Measurements from ENCODE around the gene CHI3L1.
A peak's percentile ranks its signal among the peaks of the same experiment; 100 is the strongest.
"Not testable (repeated sequence)": the region's sequence is repeated elsewhere in the genome, so short reads cannot be mapped to it uniquely, and the experiment has no call there.

Gene CHI3L1

DNA sequence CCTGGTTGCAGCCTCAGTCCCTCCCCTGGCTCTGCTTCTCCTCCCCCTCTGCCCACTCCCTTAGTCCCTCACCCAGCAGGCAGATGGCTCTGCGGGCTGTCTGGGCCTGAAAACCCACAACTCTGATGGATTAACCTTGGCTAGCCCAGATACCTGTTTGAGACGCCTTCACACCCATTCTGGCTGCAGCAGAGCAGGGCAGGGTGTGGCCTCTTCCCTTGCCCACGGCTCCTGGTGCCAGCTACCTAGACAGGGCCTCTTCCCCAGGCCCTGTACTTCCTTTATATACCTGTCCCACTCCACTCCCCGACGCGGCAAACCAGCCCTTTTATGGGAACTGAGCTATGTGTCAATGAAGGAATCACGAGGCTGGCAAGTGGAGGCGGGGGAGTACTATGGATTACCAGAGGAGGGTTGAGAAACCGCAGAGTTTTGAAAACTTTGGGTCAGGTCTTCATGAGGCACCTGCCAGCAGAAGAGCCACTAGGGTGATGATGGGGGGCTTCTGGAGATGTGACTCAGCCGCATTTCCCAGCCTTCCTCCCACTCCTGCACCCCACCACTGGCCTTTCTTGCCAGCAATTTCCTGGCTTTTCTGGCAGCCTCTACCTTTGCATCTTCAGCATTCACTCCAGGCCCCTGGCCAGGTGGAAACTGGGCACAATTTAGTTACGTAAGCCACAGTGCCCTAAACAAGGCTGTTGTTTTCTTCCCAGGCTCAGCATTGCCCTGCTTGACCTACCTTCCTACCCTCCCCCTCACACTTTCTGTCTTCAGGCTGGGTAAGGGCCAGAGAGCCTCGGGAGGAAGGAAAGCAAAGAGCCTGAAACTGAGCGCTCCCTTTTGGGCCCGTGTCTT is at the start of gene CHI3L1:
TSS of gene CHI3L1 (minus strand) at position 259 of the 858 bp plus-strand sequence. CDS start at position 178, 81 bp downstream.
- no peak for DNase-seq

DNA sequence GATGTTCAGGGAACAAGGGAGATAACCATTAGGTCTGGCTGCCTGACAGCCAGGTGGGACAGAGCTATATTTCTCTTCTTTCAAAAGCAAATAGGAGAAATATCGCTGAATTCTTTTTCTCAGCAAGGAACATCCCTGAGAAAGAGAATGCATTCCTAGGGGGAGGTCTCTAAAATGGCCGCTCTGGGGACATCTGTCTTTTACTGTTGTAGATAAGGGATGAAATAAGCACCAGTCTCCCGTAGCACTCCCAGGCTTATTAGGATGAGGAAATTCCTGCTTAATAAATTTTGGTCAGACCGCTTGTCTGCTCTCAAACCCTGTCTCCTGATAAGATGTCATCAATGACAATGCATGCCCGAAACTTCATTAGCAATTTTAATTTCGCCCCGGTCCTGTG is 48.4 kb upstream of the CHI3L1 start:
- DNase-seq: not testable (repeated sequence)

DNA sequence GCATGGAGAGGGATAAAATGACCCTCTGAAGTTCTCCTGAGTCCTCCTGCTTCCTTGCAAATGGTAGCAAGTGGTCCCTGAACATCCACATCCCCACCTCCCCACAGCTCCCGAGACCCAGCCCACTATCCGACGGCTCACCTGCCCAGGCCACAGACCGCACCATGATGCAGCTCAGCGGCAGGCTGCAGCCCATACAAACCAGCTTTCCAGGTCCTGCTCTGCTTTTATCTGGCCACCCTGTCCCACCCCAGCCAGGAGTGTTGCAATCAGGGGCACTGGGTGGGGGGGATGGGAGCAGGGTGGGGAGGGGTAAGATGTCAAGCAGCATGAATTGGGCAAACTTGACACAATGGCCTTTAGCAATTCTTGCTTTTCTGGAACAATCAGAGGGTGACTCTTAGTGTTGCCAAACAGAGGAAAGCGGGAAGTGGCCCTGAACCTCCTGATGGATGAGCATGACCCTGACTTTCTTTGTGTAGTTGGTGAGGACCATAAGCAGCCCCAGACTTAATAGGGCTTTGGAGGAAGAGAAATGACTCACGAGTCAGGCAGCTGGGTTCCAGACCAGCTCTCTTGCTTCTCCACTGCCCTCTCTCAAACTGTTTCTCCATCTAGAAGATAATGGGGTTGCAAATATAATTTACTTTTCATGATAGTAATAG is 43.1 kb upstream of the CHI3L1 start, which contains the start of gene CHIT1:
TSS of gene CHIT1 (minus strand) at position 203 of the 665 bp plus-strand sequence. CDS start at position 166, 37 bp downstream.
- DNase-seq: no peak

DNA sequence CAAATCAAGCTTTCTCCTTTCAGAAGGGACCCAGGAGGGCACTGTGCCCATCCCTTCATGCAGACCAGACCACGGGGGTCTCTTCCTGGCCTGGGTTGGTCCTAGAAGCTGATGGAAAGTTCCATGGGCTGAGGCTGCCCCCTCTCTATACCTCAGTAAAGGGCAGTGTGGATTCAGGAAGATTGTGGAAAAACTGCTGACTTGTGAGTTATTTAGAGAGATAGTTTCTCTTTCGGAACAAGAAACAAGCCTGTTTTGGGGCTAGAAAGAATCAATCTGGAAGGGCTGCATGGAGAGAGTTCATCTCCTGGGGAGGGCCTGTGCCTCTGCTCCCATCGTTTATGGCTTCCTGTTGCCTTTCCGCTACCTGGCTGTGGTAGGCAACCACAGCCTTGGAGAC is 42.2 kb upstream of the CHI3L1 start:
- no peak for DNase-seq

DNA sequence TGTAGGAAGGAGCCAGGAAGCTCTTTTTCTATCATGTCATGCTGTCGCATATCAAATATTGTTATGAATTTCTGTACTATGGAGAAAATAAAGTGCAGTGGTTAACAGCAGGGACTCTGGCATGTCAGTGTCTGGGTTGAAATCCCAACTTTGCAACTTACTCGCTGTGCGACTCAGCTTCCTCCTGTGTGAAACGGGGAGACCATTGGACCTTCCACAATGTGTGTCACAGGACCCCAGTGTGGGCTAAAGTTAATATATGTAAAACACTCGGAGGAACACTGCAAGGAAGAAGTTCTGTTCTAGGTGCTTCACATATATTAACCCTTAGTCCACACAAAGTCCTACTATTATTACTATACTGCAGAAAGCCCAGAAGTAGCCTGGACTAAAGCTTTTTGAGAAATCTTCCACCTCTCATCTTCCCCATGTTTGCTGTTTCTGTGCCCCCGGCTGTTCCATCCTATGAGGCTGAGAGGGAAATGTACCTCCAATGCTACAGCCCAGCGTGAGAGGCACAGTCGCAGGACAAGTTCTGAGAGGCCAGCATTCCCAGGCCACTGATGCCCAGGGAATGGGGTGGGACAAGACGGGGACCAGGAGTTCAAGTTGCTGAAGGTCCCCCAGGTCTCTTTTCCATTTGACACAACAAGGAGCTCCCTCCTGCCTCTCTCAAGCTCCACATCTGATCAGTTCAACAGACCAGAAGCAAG is 41.0 kb upstream of the CHI3L1 start:
- DNase-seq: no peak

DNA sequence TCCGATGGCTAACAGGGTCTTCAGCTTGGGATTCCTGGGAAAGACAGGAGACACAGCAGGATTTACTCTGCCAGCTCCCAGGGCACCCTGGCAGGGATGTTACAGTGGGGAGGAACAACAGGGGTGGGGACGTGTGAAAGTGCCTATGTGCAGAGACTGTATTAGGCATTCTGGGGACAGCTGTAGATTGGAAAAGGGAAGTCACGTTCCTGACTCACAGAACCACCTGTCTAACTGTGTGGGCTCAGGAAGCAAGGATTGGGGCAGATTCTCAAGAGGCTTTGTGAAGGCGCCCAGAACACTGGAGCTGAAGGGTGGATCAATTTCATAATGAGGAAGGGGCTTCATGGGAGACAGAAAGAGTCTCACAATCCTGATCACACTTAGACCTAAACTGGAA is 38.6 kb upstream of the CHI3L1 start:
- DNase-seq: no peak

DNA sequence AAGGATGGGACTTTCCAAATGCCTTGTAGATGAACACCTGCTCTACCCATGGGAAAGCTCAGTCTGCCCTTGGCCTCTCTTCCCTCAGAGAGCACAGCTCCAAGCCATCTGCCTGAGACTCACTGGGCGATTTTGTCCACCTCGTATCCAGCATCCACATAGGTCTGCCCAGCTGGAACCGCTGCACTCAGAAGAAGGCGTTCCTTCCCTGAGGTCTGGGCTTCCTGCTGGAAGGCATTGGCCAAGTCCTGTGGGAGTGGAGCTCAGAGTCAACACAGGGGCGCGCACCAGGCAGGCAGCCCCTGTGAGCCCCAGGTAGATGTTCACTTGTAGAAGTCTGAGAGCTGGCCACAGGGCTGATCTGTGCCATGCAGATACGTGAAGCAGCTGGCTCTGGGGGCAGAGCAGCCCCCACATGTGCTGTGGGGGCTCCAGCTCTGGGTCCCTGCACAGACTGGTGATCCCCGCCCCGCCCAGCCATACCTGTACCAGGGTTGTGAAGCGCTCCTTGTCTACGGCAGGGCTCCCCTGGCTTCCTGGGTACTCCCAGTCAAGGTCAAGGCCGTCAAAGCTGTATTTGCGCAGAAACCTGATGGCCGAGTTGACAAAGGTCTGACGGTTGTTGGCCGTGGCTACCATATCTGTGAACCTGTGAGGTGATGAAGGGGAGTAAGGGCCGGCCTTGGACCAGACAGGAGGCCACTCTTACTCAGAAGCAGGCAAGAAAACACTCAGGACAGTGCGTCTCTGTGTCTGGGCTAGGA is 36.7 kb upstream of the CHI3L1 start:
- DNase-seq: no peak

DNA sequence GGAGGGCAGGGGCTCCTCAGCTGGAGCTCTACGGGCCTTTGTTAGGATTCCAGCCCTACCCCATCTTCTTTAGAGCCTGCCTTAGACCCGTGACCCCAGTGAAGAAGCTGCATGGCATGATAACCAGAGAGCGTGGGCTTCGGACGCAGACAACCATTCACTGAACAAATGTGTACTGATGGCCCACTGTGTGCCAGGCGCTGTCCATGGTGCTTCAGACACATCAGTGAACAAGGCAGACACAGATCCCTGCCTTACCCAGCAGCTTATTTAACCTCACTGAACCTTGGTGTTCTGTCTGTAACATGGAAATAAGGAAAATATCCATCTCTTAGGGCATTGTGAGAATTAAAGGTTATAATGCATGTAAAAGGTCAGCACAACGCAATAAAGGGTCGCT is 33.4 kb upstream of the CHI3L1 start:
- no peak for DNase-seq

DNA sequence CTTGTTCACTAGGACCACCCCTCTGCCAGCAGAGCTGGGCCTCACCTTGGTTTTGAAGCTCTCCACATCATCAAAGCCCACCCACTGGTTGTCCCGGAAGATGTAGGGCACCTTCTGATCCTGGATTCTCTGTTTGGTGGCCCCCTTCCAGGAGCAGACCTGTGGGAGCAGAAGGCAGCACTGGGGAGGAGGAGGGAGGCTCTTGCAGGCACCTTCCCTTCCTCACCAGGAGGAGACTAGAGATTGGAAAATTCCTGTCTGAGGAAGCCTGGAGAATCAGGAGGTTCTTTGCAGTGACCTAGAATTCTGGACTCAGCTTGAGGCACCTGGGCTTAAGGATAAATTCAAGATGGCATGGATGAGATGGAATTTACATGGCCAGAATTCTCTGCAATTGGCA is 32.7 kb upstream of the CHI3L1 start:
- DNase-seq: no peak

DNA sequence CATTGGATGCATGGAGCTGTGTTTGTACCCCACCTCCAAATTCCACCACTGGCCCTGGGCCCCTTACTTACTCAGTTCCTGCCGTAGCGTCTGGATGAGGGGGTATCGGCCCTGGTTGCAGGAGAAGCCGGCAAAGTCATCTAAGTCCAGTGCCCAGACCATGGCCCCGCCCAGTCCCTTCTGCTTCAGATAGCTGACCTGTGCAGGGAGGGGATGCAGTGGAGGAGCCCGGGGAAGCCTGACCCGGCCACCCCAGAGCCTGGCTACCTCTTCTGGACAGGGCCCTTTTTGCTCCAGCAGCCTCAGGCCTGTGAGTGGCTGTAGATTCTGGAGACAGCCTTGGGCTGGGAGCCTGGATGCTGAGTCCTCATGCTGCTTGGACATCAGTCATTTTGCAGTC is 31.2 kb upstream of the CHI3L1 start:
- DNase-seq: no peak

DNA sequence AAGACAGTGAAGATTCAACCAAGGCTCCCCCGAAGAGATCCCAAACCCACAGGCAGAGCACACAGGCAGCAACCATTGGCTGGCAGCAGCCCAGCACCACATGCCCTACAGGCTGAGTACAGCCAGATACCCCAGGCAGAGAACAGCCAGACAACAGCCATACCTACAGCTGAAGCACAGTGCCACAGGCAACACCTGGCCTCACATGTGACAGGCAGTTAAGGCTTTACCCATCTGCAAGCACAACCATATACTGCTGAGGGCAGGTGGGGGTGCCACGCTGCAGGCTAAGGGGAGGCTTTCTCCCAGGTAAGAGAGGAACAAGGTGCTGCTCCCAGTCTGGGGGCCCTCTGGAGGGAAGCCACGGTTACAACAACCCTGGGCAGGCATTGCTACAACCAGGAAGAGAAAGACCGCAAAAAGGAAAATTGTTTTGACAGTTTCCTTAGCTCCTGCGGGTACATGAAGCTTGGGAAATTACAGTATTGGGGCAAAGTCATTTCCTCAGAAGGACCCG is 30.7 kb upstream of the CHI3L1 start:
- DNase-seq: no peak

DNA sequence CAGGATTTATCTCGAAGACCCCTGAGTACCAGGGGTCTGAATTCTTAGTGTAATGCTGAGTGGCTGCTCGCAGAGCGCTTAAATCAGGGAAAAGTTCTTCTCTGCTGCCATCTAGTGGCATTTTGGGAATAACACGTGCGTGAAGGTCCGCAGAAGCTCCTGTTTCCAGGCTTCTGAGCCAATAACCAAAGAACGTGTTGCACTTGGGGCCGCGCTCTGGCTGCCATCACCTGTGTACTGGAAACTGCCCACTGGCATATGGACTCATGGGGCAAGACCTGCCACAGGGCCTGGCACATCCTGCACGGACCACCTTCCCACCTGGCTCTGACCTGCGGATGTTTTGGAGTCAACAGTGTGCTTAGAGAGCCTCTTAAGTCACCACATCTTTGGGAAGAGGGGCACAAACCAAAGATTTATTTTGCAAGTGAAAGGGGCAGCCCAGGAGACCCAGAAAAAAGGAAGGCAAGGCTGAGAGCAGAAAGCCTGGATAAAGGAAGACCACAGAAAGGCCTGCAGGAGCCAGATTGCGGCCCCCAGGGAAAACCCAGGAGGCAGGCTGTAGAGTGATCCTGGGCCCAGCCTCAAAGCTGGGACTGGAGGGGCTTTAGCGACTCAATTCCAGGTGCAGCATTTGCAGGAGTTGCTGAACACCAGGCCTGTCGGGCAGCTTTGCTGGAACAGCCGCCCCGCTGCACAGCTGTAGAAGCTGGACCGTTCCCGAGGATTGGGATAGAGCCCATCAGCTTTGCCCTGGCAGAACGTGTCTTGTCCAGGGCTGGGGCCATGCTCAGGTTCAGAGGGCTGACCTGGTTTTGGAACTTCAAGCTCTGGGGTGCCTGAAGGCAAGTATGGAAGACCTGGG is 30.0 kb upstream of the CHI3L1 start:
- peak; percentile 44 for DNase-seq

DNA sequence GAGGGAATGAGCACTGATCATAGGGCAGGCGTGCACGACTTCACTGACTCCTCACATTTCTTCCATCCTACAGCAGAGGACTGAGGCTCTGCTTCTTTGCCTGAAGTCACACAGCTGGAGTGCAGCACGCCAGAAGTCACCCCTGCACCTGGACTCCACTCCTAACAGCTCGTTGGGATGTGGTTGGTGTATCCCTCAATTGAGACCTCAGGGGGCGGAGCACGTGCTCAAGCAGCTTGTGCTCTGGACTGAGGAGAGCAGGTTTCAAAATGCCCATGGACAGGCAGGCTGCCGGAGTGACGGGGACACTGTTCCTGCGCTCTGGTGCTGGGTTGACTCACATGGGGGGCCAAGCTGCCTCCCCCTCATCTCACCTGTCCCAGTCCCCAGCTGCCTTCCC is 29.1 kb upstream of the CHI3L1 start:
- no peak for DNase-seq

DNA sequence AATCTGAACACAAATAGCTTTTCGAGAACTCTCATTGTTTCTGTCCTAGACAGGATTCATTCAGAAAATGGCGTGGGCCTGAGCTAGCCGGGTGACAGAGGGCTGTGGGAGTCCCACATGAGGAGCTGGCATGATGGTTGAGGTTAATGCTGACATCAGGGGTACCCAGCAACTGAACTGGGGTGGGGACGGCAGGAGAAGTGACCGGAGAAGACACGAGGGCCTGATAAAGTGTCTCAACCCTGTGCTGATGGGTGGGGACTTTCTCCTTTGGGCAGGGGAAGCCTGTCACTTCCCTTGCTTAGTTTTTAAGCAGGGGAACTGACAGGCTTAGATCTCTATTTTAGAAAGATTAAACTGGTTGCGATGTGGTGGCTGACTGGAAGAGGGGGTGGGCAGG is 28.4 kb upstream of the CHI3L1 start:
- DNase-seq: no peak

DNA sequence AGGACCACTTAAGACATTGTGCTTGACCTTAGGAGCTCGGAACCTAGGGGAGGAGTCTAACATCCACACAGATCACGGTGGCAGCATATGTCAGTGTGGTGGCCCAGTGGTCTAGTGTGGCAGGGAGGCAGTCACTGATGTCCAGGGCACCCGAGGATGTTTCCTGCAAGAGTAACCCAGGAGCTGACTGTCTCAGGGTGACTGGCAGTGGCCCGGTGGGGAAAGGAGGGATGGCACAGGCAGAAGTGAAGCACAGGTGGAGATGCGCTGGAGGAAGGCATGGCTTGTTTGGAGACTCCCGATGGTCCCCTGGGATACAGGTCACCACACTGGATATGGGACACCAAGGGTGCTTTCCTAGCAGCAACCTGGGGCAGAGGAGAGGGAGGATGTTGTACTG is 26.6 kb upstream of the CHI3L1 start:
- no peak for DNase-seq

DNA sequence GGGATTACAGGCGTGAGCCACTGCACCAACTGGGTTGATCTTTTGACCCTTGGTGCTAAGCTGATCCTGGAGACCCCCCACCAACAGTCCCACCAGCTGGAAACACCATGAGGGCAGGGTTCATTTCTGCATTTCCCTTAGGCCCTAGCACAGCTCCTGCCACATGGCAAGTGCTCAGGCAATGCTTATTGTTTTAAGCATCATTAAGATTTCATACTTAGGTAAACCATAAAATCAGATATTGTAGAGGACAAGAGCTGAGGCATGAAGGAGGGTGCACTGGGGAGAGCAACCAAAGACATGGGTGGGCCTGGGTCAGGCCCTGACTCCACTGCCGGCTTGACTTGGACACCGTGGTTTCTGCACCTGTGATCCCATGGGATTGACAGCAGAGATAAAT is 25.3 kb upstream of the CHI3L1 start:
- no peak for DNase-seq

DNA sequence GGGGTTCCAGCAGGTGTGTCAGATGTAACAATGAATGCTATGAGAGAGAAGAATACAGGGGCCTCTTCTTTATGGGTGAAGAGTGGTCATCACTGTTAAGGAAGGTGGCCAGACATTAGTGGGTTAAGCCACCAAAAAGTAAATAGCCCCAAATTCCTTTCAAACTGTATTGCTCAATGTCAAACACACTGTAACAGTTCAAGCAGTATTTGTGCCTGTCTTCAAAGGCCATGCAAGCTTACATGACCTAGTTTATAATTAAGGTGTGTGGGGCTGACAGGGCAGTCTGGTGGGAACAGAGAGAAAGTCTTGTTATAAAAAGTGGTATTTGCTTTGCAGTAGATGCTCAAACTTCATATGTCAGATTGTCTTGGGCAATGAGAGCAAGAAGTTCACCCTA is 24.5 kb upstream of the CHI3L1 start:
- DNase-seq: no peak

DNA sequence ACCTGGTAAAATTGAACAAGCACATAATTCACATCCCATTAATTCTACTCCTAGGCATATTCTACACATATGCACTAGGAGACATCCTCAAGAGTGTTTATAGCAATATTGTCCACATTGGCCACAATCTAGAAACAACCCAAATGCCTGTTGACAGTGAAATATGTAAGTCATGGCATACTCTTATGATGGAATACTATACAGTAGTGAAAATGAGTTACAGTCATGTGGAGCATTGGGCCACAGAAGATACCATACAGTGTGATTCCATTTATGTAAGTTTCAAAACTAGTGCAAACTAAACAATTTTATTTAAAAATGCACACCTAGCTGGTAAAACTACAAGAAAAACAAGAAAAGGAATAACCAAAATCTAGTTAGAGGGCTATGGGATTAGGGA is 23.8 kb upstream of the CHI3L1 start:
- DNase-seq: no peak

DNA sequence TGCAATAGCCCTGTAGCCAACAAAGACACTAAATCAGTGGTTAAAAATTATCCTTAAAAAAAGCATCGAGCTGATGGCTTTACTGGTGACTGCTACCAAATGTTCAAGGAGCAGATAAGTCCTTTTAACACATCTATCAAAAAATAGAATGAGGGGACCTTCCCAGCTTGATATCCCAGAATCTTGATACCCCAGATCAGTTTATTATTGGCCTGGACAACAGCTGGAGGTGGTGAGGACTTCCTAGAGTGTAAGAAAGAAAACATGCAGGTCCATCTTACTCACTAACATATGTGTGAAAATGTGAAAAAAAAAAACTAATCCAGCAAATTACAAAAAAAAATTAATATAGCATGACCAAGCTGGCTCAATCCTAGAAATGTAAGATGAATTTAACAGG is 21.7 kb upstream of the CHI3L1 start:
- DNase-seq: no peak

DNA sequence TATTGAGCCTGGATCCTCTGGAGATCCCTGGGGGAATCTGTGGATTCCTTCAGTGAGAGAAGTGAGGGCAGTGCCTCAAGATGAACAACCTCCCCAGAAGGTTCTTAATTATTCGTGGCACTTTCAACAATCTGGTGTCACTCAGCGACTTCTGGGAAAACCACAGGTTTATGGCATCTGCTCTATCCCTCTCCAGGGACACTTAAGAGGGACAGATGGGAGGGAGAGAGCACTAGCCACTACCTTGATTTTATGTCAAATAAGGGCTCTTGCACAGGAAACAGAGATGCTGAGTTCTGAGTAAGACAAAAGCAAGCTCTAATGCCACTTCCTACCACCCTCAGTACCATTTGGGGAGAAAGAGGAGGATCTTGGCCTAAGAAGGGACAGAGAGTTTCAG is 21.2 kb upstream of the CHI3L1 start:
- DNase-seq: no peak

DNA sequence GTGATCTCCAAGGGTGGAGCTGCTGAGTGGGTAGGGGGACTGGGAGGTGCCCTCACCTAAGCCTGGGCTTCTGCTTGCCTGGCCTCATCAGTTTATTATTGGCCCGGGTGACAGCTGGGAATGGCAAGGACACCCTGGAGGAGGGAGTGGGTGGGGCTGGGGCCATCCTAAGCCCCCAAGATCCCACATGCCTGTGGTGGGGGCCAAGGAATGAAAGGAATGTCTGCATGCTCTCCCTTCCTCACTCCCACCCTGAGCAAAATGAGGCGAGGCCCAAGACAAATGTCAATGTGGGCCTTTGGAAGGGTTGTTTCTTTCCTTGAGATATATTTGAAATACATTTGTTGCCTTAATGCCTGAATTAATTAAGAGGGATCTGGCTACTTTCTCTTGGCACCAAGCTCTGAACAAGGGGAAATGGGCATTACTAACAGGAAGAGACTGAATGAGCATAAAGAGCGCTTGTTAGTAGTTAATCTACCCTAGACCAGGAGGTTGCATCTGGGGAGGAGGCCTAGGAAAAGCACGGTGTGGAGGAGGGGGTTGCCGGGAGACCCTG is 19.7 kb upstream of the CHI3L1 start:
- DNase-seq: no peak
